ENCODE results near the gene BGLAP.

The BGLAP gene

GRCh38 chr1:156228501-156228900 lies 13.5 kb upstream of the BGLAP start:
- peak overlapping the region; percentile 31; the same call in 1 of the 2 replicates for H3K9ac ChIP-seq (ENCODE audit: low read length)

GRCh38 chr1:156229809-156230472 lies 12.0 kb upstream of the BGLAP start:
- Histone ChIP-seq H3K9me3 (replicated peaks; ENCODE audit: insufficient read depth, low read length) (no peaks in the 10 kb centered on the region), H3K9ac (ENCODE audit: low read length) (no peak overlapping the region), H3K27me3 (replicated peaks; ENCODE audit: insufficient read depth, low read length) (no peaks in the 10 kb centered on the region), H3K4me2 (ENCODE audit: low read depth, low read length) (no peak overlapping the region), H3K27ac (ENCODE audit: low read length) (no peak overlapping the region), H3K4me3 (ENCODE audit: low read length) (no peak overlapping the region), H3K9me2 (replicated peaks; ENCODE audit: insufficient read depth, low read length) (no peaks in the 10 kb centered on the region), H3K79me2 (ENCODE audit: low read length) (peaks cover 10% of the 10 kb centered on the region; the same call in 1 of the 2 replicates), H3K36me3 (replicated peaks; ENCODE audit: insufficient read depth, low read length) (no peaks in the 10 kb centered on the region), H3K4me1 (ENCODE audit: low read length) (peaks cover 32% of the 10 kb centered on the region), H2AFZ (ENCODE audit: low read length) (no peak overlapping the region), H3F3A (ENCODE audit: insufficient read depth, low read length) (peaks cover 34% of the 10 kb centered on the region), H4K20me1 (ENCODE audit: insufficient read depth, low read length) (no peaks in the 10 kb centered on the region)
- no peak for TF ChIP-seq EZH2 (optimal IDR thresholded peaks at IDR 0.05; ENCODE audit: low read depth, low read length)
- no peak for TF ChIP-seq CTCF (IDR thresholded peaks at IDR 0.05; ENCODE audit: low read length)
- TF ChIP-seq EZH2phosphoT487 (IDR thresholded peaks at IDR 0.05; ENCODE audit: low read length): no peak
- DNase-seq: no peak

More at GRCh38 chr1:156228501-156228900, 13.5 kb upstream of the BGLAP start:
- Histone ChIP-seq H2AFZ (ENCODE audit: low read length) (no peak overlapping the region), H3K4me3 (ENCODE audit: low read length) (no peak overlapping the region), H3K27ac (ENCODE audit: low read length) (peak overlapping the region; percentile 72), H3K4me1 (ENCODE audit: low read length) (peaks cover 36% of the 10 kb centered on the region), H3K79me2 (ENCODE audit: low read length) (peaks cover 16% of the 10 kb centered on the region; the same call in 1 of the 2 replicates), H3K9me3 (replicated peaks; ENCODE audit: insufficient read depth, low read length) (no peaks in the 10 kb centered on the region), H3K9me2 (replicated peaks; ENCODE audit: insufficient read depth, low read length) (no peaks in the 10 kb centered on the region), H3K36me3 (replicated peaks; ENCODE audit: insufficient read depth, low read length) (no peaks in the 10 kb centered on the region; the same call in 1 of the 2 replicates), H3F3A (ENCODE audit: insufficient read depth, low read length) (peaks cover 39% of the 10 kb centered on the region), H4K20me1 (ENCODE audit: insufficient read depth, low read length) (no peaks in the 10 kb centered on the region), H3K27me3 (replicated peaks; ENCODE audit: insufficient read depth, low read length) (no peaks in the 10 kb centered on the region), H3K4me2 (ENCODE audit: low read depth, low read length) (peak overlapping the region; percentile 20)
- TF ChIP-seq EZH2 (optimal IDR thresholded peaks at IDR 0.05; ENCODE audit: low read depth, low read length) (no peak), EZH2phosphoT487 (IDR thresholded peaks at IDR 0.05; ENCODE audit: low read length) (no peak), CTCF (IDR thresholded peaks at IDR 0.05; ENCODE audit: low read length) (no peak)
- peak; percentile 78 for DNase-seq

DNA sequence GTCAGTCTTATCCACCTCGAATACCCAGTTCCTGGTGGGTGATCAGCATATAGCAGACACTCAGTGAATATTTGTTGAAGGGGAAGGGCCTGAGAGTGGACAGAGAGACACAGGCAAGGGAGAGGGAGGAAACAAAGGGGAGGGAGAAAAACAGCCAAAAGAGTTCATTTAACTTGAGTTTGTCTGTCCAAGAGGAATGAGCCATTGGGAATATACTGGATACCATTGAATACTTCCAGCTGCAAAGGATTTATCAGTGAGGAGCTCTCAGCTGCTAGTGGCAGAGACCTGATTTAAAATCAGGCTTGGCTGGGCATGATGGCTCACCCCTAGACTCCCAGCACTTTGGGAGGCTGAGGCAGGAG lies 11.5 kb upstream of the BGLAP start:
- H3K27ac ChIP-seq (ENCODE audit: low read length): no peak overlapping the region
- TF ChIP-seq EZH2 (optimal IDR thresholded peaks at IDR 0.05; ENCODE audit: low read depth, low read length) (no peak), EZH2phosphoT487 (IDR thresholded peaks at IDR 0.05; ENCODE audit: low read length) (no peak), CTCF (IDR thresholded peaks at IDR 0.05; ENCODE audit: low read length) (no peak)
- no peaks in the 10 kb centered on the region for H4K20me1 ChIP-seq (ENCODE audit: insufficient read depth, low read length)
- peaks cover 27% of the 10 kb centered on the region for H3K4me1 ChIP-seq (ENCODE audit: low read length)
- no peaks in the 10 kb centered on the region for H3K9me3 ChIP-seq (replicated peaks; ENCODE audit: insufficient read depth, low read length)
- H3K9ac ChIP-seq (ENCODE audit: low read length): no peak overlapping the region
- no peaks in the 10 kb centered on the region for H3K36me3 ChIP-seq (replicated peaks; ENCODE audit: insufficient read depth, low read length)
- peaks cover 29% of the 10 kb centered on the region for H3F3A ChIP-seq (ENCODE audit: insufficient read depth, low read length)
- peaks cover 10% of the 10 kb centered on the region; the same call in 1 of the 2 replicates for H3K79me2 ChIP-seq (ENCODE audit: low read length)
- no peaks in the 10 kb centered on the region for H3K9me2 ChIP-seq (replicated peaks; ENCODE audit: insufficient read depth, low read length)
- no peak overlapping the region for H3K4me3 ChIP-seq (ENCODE audit: low read length)
- H3K27me3 ChIP-seq (replicated peaks; ENCODE audit: insufficient read depth, low read length): no peaks in the 10 kb centered on the region
- no peak overlapping the region for H2AFZ ChIP-seq (ENCODE audit: low read length)
- no peak for DNase-seq
- H3K4me2 ChIP-seq (ENCODE audit: low read depth, low read length): no peak overlapping the region

All from MM.1S (cell line).